Peyer's patch (tissue), 4 donors: ENCODE measurements around the gene ITGAE.

Experiments
- CTCF ChIP-seq, 6 experiments: fragments of 450-650 bp in 4 of 6; fragments of 200-600 bp in 2 of 6; sonication (generic) in 1 of 6; IDR thresholded peaks; one replicate each; pipeline ENCODE4 v1.5.1; 2017 to 2019; ENCODE audit warnings: antibody characterized with exemption in 6 of 6, mild to moderate bottlenecking in 3 of 6, moderate library complexity in 1 of 6
- POLR2A ChIP-seq, 2 donors: fragments of 450-650 bp; IDR thresholded peaks; one replicate each; pipeline ENCODE4 v1.5.1; 2017; ENCODE audit warnings: antibody characterized with exemption in 2 of 2, mild to moderate bottlenecking in 2 of 2, moderate library complexity in 2 of 2

GRCh38 chr17:3695723-3696411 lies 105.1 kb downstream of the ITGAE start, which contains the start of gene P2RX5:
- no peak for TF ChIP-seq CTCF (IDR thresholded peaks at IDR 0.05)
- no peak for TF ChIP-seq POLR2A (IDR thresholded peaks at IDR 0.05)
